Measurements from ENCODE around the gene MVD.

GRCh38 chr16:88645941-88646340 is 16.9 kb downstream of the MVD start:
- TF ChIP-seq CTCF (IDR thresholded peaks at IDR 0.05) (no peak), POLR2A (IDR thresholded peaks at IDR 0.05) (no peak)
